Upper lobe of left lung (tissue), 6 donors: ENCODE measurements around the gene MCF2. TPM values are rescaled to one million over a fixed set of nuclear protein-coding genes. Genes with fewer than 3 reads are reported as not detected.

Source experiments
- ATAC-seq, 2 donors: fragments of 200-7000 bp; cut with Tn5 transposase; one replicate each; pipeline ENCODE4 v1.9.1; 2022; ENCODE audit warnings: mild to moderate bottlenecking in 2 of 2, moderate library complexity in 2 of 2; ENCODE audit not compliant: low FRiP score in 2 of 2
- DNase-seq, 2 donors: peaks; one replicate each; pipeline ENCODE4 v3.0.0-alpha.2; 2019 to 2020
- H3K27ac ChIP-seq, 4 donors: fragments of 200-600 bp; sonication (generic); one replicate each; pipeline ENCODE4 v1.5.1; 2016 to 2019
- H3K27me3 ChIP-seq, 4 donors: fragments of 200-600 bp; sonication (generic); one replicate each; pipeline ENCODE4 v1.5.1; 2017 to 2019
- H3K36me3 ChIP-seq, 4 donors: fragments of 200-600 bp; sonication (generic); one replicate each; pipeline ENCODE4 v1.5.1; 2016 to 2019
- H3K4me1 ChIP-seq, 4 donors: fragments of 200-600 bp; sonication (generic); one replicate each; pipeline ENCODE4 v1.5.1; 2018 to 2019
- H3K4me3 ChIP-seq, 4 donors: fragments of 200-600 bp; sonication (generic); one replicate each; pipeline ENCODE4 v1.5.1; 2017 to 2019; ENCODE audit warnings: mild to moderate bottlenecking in 2 of 4, moderate library complexity in 1 of 4
- H3K9me3 ChIP-seq, 4 donors: fragments of 200-600 bp; sonication (generic); one replicate each; pipeline ENCODE4 v1.5.1; 2018 to 2019
- EP300 ChIP-seq, 4 donors: sonication (generic); formaldehyde crosslinking; IDR thresholded peaks; one replicate each; pipeline ENCODE4 v1.5.1; 2017; ENCODE audit warnings: antibody characterized with exemption in 4 of 4, control low read depth in 2 of 4
- POLR2A ChIP-seq, 4 donors: fragments of 450-650 bp; IDR thresholded peaks; one replicate each; pipeline ENCODE4 v1.5.1; 2016 to 2017; ENCODE audit warnings: antibody characterized with exemption in 4 of 4, mild to moderate bottlenecking in 2 of 4
- POLR2AphosphoS5 ChIP-seq, 2 donors: sonication (generic); formaldehyde crosslinking; IDR thresholded peaks; one replicate each; pipeline ENCODE4 v1.5.1; 2017; ENCODE audit warnings: antibody characterized with exemption in 2 of 2
- WGBS, 2 donors: methylation state at CpG; one replicate each; pipeline ENCODE4 v1.1.5; 2017 to 2018; 5-methylcytosine and 5-hydroxymethylcytosine counted together
- small RNA-seq, 4 donors: library from RNA; depleted of rRNA; stranded (forward); fragments of <200 nt; gene quantifications; one replicate each; pipeline ENCODE3, GENCODE V24; 2016
- total RNA-seq, 6 donors: library from RNA; depleted of rRNA in 4 of 6; stranded (reverse); fragments of >200 nt in 4 of 6; gene quantifications; one replicate each; pipeline versions ENCODE4 v1.1.0 to v1.2.1, GENCODE V29; 2016 to 2021
- TF ChIP-seq, protein P1 (sequence below), 6 experiments: fragments of 450-650 bp in 4 of 6; fragments of 200-600 bp in 2 of 6; sonication (generic) in 2 of 6; IDR thresholded peaks; one replicate each; pipeline ENCODE4 v1.5.1; 2016 to 2019; ENCODE audit warnings: antibody characterized with exemption in 6 of 6
- donor health status: DM: no; HTN: no; CAD: no; lungs with moderate emphysema.
- donor health status: DM: no; HTN: yes; CAD: no; lungs with severe emphysema.

Gene MCF2
- total RNA-seq, 6 donors from 2014 or later, result 0.11 to 0.49 (median 0.20) TPM; not detected in 3

DNA sequence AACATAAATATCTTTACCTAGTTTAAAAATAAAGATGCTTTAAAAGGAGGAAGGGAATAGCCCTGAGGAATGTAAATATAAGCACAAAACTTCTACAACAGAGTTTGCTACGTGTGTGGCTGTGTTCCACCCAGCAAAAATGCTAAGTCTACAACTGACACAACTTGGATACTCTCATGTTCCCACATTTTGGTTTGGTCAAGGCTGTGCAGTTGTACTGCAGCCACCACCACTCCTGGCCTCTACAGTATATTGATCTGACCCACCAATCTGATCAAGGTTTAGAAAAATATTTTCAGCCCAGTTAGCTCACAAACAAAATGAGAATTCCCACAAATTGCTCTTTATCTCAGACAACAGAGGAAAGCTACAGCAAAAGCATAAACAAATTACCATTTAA lies 165.3 kb downstream of the MCF2 start:
- TF ChIP-seq EP300 (IDR thresholded peaks at IDR 0.05) (no peak), POLR2A (IDR thresholded peaks at IDR 0.05) (no peak), POLR2AphosphoS5 (IDR thresholded peaks at IDR 0.05) (no peak)
- TF ChIP-seq, protein P1, sequence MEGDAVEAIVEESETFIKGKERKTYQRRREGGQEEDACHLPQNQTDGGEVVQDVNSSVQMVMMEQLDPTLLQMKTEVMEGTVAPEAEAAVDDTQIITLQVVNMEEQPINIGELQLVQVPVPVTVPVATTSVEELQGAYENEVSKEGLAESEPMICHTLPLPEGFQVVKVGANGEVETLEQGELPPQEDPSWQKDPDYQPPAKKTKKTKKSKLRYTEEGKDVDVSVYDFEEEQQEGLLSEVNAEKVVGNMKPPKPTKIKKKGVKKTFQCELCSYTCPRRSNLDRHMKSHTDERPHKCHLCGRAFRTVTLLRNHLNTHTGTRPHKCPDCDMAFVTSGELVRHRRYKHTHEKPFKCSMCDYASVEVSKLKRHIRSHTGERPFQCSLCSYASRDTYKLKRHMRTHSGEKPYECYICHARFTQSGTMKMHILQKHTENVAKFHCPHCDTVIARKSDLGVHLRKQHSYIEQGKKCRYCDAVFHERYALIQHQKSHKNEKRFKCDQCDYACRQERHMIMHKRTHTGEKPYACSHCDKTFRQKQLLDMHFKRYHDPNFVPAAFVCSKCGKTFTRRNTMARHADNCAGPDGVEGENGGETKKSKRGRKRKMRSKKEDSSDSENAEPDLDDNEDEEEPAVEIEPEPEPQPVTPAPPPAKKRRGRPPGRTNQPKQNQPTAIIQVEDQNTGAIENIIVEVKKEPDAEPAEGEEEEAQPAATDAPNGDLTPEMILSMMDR (IDR thresholded peaks at IDR 0.05), result no peak
- Histone ChIP-seq H3K4me1 (no peaks in the 10 kb centered on the region), H3K4me3 (no peak overlapping the region), H3K27ac (no peak overlapping the region), H3K9me3 (no peaks in the 10 kb centered on the region), H3K27me3 (no peaks in the 10 kb centered on the region), H3K36me3 (no peaks in the 10 kb centered on the region)
- ATAC-seq, result no peak
- WGBS, 2 donors, result 33 to 47% methylated on average over 1 of the region's 1 CpG
- no peak for DNase-seq

GRCh38 chrX:139538907-139539790 lies 168.8 kb downstream of the MCF2 start:
- no peaks in the 10 kb centered on the region for H3K27me3 ChIP-seq
- H3K9me3 ChIP-seq, result no peaks in the 10 kb centered on the region
- no peaks in the 10 kb centered on the region for H3K36me3 ChIP-seq
- no peak overlapping the region for H3K27ac ChIP-seq
- 41 to 50% methylated on average over 3 of the region's 3 CpGs for WGBS, 2 donors
- DNase-seq, result no peak
- no peak overlapping the region for H3K4me3 ChIP-seq
- no peak for ATAC-seq
- H3K4me1 ChIP-seq, result no peaks in the 10 kb centered on the region
- TF ChIP-seq POLR2A (IDR thresholded peaks at IDR 0.05), result no peak
- no peak for TF ChIP-seq EP300 (IDR thresholded peaks at IDR 0.05)
- TF ChIP-seq POLR2AphosphoS5 (IDR thresholded peaks at IDR 0.05), result no peak
- TF ChIP-seq, protein P1 (IDR thresholded peaks at IDR 0.05), result no peak

DNA sequence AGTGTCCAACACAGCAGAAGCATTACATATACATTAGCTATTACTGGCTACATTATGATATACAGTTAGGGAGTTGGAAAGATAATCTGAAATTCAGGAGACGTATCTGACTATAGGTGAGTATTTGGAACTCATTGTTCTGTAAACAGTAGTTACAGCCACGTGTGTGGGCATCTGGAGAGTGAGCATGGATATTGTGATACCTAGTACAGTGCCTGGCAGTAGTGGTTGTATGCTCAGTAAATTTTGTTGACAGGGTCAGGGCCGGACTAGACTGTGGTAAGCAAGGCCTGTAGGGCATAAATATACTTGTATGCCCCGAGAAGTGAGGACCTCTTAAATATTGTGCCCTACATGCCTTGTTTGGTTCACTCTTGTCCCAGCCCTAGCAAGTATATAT lies 174.5 kb downstream of the MCF2 start:
- Histone ChIP-seq H3K27me3 (no peaks in the 10 kb centered on the region), H3K36me3 (no peaks in the 10 kb centered on the region), H3K4me3 (no peak overlapping the region), H3K27ac (no peak overlapping the region), H3K4me1 (no peaks in the 10 kb centered on the region), H3K9me3 (no peaks in the 10 kb centered on the region)
- no peak for DNase-seq
- 63 to 88% methylated on average over 4 of the region's 4 CpGs for WGBS, 2 donors
- TF ChIP-seq POLR2AphosphoS5 (IDR thresholded peaks at IDR 0.05), result no peak
- TF ChIP-seq, protein P1 (IDR thresholded peaks at IDR 0.05), result no peak
- TF ChIP-seq EP300 (IDR thresholded peaks at IDR 0.05), result no peak
- no peak for TF ChIP-seq POLR2A (IDR thresholded peaks at IDR 0.05)
- peak in 1 of 2 donors; percentile 30 for ATAC-seq

- no peak for ATAC-seq
- WGBS, 2 donors, result 72 to 98% methylated on average over 4 of the region's 4 CpGs
- no peaks in the 10 kb centered on the region for H3K27me3 ChIP-seq
- H3K36me3 ChIP-seq, result no peaks in the 10 kb centered on the region
- H3K4me1 ChIP-seq, result no peaks in the 10 kb centered on the region
- no peak overlapping the region for H3K4me3 ChIP-seq
- H3K9me3 ChIP-seq, result no peaks in the 10 kb centered on the region
- TF ChIP-seq EP300 (IDR thresholded peaks at IDR 0.05) (no peak), POLR2A (IDR thresholded peaks at IDR 0.05) (no peak), POLR2AphosphoS5 (IDR thresholded peaks at IDR 0.05) (no peak)
- TF ChIP-seq, protein P1 (IDR thresholded peaks at IDR 0.05), result no peak
- no peak for DNase-seq
- no peak overlapping the region for H3K27ac ChIP-seq
Measured at GRCh38 chrX:139532834-139533233, 175.1 kb downstream of the MCF2 start.

Small RNA genes within 50 kb of the gene (small RNA-seq; reads per million reads assigned to genes)
- gene RF01210, result 0 reads per million in 4 donors

Other genes starting within 250 kb of the MCF2 start
- under 1 TPM in 2 of 6 donors, not detected in 4; 0.10 to 0.11 TPM for gene F9, start 177.4 kb downstream of the MCF2 start, total RNA-seq
- 10 to 100 TPM in 5 of 6 donors, 1 to 10 TPM in 1; 9.5 to 24.4 (median 15.1) TPM for gene ATP11C, start 224.9 kb upstream of the MCF2 start, total RNA-seq